ENCODE data around the gene FER.
"Not testable (repeated sequence)": the region's sequence is repeated elsewhere in the genome, so short reads cannot be mapped to it uniquely, and the experiment has no call there.

FER gene

DNA sequence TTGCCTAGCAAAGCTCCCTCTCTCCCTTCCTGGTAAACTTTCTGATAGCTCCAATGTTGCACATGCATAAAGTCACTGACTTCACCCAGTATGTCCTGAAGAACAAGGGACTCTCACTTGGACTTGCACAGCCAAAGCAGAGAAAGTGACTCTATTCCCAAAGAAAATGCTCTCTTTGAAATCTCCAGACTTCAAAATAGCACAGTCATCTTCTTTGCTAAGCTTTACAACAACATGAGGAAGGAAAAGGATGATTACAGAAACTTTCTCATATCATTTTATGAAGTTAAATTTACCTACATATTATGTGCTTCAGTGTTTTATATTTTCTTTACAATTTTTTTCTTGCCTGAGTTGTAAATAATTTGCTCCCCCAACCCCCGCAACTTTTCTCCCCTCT lies 397.4 kb downstream of the FER start:
- DNase-seq, result no peak

- no peak for DNase-seq
Measured at GRCh38 chr5:109146591-109146990, 398.9 kb downstream of the FER start.

DNA sequence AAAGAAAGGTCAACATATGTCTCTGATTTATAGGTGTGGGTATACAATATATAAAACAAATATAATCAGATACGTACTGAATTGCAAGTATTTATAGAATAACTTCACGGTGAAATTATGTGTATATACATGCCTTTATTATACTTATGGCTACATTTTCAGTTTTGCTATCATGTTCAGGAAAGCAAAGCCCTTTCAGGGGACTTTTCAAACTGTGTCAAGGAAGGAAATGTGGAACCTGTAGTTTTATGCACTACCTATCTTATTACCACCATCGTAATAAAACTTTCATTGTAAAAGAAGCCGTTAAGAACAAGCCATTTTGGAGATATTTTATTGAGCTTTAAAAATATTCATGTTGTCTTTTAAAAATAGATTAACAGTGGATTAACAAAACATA lies 404.9 kb downstream of the FER start:
- DNase-seq, result no peak

- no peak for DNase-seq
Measured at GRCh38 chr5:109155625-109156024, 407.9 kb downstream of the FER start.

DNA sequence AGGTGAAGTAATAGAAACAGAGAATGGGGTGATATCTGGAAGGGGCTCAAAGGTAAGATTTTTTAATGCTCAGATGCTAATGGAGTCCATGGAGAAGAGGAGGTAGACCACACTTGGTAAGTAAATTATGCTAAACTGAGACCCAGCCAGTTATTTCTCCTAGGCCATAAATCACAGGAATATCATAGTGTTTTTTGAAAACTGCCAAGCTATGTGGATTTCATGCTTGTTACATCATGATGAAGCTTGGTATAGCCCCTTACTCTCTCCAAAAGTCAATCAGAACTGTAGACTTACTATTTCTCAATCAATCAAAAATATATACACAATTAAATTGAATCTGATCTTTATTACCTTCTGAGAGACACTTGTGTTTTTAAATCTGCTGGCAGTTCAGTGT lies 409.2 kb downstream of the FER start:
- DNase-seq, result no peak

DNA sequence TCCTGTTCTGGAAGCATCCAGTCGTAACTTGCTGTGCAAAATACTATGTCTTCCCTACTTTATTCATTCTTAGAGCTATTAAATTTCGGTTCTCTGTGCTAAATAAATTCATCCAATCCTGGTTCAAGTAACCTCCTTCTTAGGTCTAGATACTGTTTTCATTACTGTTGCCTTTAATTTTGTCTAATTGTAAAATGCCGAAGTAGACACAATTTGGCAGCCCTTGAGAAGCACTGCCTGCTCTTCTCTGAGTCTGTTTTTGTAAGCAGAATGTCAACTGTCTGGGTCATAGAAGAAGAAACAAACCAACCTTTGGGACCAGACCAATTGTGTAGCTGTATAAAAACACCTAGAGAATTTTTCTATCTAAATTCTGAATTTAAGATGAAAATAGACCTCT lies 412.8 kb downstream of the FER start:
- no peak for DNase-seq

- DNase-seq, result no peak
Measured at GRCh38 chr5:109161914-109162683, 414.4 kb downstream of the FER start.

GRCh38 chr5:109163336-109163735 lies 415.6 kb downstream of the FER start:
- DNase-seq, result no peak

DNA sequence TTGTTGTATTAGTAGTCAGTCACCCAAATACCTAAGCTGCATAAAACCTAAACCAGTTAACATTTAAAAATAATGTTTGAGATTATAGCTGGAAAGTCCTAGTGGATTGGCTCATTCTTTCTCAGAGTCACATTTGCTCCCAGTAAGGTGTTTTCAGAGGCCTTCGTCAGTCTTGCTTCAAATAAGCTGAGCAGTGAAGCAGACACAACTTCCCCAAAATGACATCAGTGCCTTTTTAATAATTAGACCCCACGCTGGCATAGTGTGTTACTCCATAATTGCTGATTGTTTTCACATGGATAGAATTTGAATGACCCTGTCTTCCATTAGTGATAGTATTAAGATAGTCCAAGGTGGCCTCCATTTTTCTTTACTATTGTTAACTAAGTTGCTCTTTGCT lies 416.3 kb downstream of the FER start:
- no peak for DNase-seq

GRCh38 chr5:109167586-109167985 lies 419.9 kb downstream of the FER start:
- DNase-seq, result no peak

- no peak for DNase-seq
Measured at GRCh38 chr5:109168151-109168550, 420.5 kb downstream of the FER start.

- no peak for DNase-seq
Measured at GRCh38 chr5:109170629-109171350, 423.1 kb downstream of the FER start.

GRCh38 chr5:109171437-109172073 lies 423.9 kb downstream of the FER start:
- DNase-seq, result not testable (repeated sequence)

- DNase-seq, result no peak
Measured at GRCh38 chr5:109173036-109173794, 425.5 kb downstream of the FER start.

- no peak for DNase-seq
Measured at GRCh38 chr5:109177227-109177626, 429.5 kb downstream of the FER start.

DNA sequence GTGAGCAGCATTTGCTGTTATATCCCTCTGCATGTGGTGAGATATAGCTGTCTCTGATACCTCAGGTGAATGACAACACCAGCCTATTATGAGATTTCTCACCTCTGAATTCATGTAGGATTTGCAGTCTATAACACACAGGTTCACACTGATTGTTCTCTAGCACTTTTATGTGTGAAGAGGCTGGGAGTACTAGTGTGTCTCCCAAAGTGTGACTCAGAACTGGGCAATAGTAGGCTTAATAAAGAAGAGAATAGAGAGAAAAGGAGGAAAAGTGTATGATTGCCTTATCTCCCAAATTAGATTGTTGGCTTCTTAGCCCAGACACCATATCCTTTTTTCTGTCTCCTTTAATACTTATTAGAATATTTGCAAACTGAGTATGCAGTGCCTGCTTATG lies 430.1 kb downstream of the FER start:
- DNase-seq, result no peak

DNA sequence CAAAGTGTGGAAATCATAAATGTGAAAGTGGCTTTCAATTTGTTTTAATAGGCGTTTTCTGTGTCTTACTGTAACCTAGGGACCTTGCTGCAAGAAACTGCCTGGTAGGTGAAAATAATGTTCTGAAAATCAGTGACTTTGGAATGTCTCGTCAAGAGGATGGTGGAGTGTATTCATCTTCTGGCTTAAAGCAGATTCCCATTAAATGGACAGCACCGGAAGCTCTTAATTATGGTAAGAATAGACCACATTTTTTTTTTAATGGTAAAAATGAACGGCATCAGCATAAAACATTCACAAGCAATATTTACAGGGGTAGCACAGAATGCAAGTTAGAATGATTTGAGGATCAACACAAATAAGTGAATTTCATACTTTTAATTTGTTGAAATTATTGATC lies 433.0 kb downstream of the FER start:
- no peak for DNase-seq

- no peak for DNase-seq
Measured at GRCh38 chr5:109186759-109187158, 439.1 kb downstream of the FER start.

- DNase-seq, result peak in 1 of 2 experiments; percentile 1
Measured at GRCh38 chr5:109191153-109191558, 443.5 kb downstream of the FER start.

GRCh38 chr5:109192027-109192426 lies 444.3 kb downstream of the FER start:
- DNase-seq, result no peak

- DNase-seq, result no peak
Measured at GRCh38 chr5:109192555-109193281, 445.0 kb downstream of the FER start.

- DNase-seq, result no peak
Measured at GRCh38 chr5:109195667-109196066, 448.0 kb downstream of the FER start.

Measured in SHP77 (cell line).